ENCODE data around the gene DIP2C.

DNA sequence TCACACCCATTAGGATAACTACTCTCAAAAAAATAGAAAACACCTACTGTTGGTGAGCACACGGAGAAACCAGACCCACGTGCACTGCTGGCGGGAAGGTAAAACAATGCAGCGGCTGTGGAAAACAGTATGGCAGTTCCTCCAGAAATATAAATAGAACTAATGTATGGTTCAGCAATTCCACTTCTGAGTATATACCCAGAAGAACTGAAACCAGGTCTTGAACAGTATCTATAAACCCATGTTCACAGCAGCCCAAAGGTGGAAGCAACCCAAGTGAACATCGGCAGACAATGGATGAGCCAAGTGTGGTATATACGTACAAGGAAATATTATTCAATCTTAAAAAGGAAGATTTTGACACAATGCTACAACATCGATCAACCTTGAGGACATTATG is 389.5 kb downstream of the DIP2C start:
- TF ChIP-seq, protein P1, sequence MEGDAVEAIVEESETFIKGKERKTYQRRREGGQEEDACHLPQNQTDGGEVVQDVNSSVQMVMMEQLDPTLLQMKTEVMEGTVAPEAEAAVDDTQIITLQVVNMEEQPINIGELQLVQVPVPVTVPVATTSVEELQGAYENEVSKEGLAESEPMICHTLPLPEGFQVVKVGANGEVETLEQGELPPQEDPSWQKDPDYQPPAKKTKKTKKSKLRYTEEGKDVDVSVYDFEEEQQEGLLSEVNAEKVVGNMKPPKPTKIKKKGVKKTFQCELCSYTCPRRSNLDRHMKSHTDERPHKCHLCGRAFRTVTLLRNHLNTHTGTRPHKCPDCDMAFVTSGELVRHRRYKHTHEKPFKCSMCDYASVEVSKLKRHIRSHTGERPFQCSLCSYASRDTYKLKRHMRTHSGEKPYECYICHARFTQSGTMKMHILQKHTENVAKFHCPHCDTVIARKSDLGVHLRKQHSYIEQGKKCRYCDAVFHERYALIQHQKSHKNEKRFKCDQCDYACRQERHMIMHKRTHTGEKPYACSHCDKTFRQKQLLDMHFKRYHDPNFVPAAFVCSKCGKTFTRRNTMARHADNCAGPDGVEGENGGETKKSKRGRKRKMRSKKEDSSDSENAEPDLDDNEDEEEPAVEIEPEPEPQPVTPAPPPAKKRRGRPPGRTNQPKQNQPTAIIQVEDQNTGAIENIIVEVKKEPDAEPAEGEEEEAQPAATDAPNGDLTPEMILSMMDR (conservative IDR thresholded peaks at IDR 0.05 in 1 of 2, IDR thresholded peaks at IDR 0.05 in 1 of 2; ENCODE audit: extremely low read depth in 1 of 2, insufficient read depth in 1 of 2, low read depth in 1 of 2, low read length in 2 of 2), result no peak
- TF ChIP-seq EZH2 (IDR thresholded peaks at IDR 0.05; ENCODE audit: borderline replicate concordance, low read length), result no peak

Data from mammary epithelial cell (primary cell).